ENCODE data around the gene ZNF326.
A peak's percentile ranks its signal among the peaks of the same experiment; 100 is the strongest.
"Not testable (repeated sequence)": the region's sequence is repeated elsewhere in the genome, so short reads cannot be mapped to it uniquely, and the experiment has no call there.

ZNF326 gene

GRCh38 chr1:89972024-89972423 lies 22.9 kb upstream of the ZNF326 start:
- no peak overlapping the region for H3K9ac ChIP-seq (ENCODE audit: low read depth, low read length)
- H3K4me3 ChIP-seq (ENCODE audit: low read length) = no peak overlapping the region
- H3K4me2 ChIP-seq (ENCODE audit: low read length) = no peak overlapping the region
- no peaks in the 10 kb centered on the region for H3K36me3 ChIP-seq (ENCODE audit: insufficient read depth, low read length)
- no peaks in the 10 kb centered on the region for H3K9me3 ChIP-seq (replicated peaks; ENCODE audit: low read length)
- H3K27me3 ChIP-seq (ENCODE audit: control insufficient read depth, insufficient read depth, low read length) = no peaks in the 10 kb centered on the region
- peaks cover 18% of the 10 kb centered on the region for H3K4me1 ChIP-seq (ENCODE audit: control insufficient read depth, insufficient read depth, low read length)

GRCh38 chr1:89973471-89974127 lies 21.3 kb upstream of the ZNF326 start:
- H3K4me1 ChIP-seq (ENCODE audit: control insufficient read depth, insufficient read depth, low read length) = peaks cover 18% of the 10 kb centered on the region
- no peaks in the 10 kb centered on the region for H3K36me3 ChIP-seq (ENCODE audit: insufficient read depth, low read length)
- H3K9ac ChIP-seq (ENCODE audit: low read depth, low read length) = no peak overlapping the region
- no peaks in the 10 kb centered on the region for H3K9me3 ChIP-seq (replicated peaks; ENCODE audit: low read length)
- no peak overlapping the region for H3K4me3 ChIP-seq (ENCODE audit: low read length)
- H3K4me2 ChIP-seq (ENCODE audit: low read length) = no peak overlapping the region
- H3K27me3 ChIP-seq (ENCODE audit: control insufficient read depth, insufficient read depth, low read length) = no peaks in the 10 kb centered on the region

- H3K4me3 ChIP-seq (ENCODE audit: low read length) = no peak overlapping the region
- peak overlapping the region; percentile 52 for H3K9ac ChIP-seq (ENCODE audit: low read depth, low read length)
- H3K9me3 ChIP-seq (replicated peaks; ENCODE audit: low read length) = no peaks in the 10 kb centered on the region
- no peaks in the 10 kb centered on the region for H3K36me3 ChIP-seq (ENCODE audit: insufficient read depth, low read length)
- no peak overlapping the region for H3K4me2 ChIP-seq (ENCODE audit: low read length)
- H3K4me1 ChIP-seq (ENCODE audit: control insufficient read depth, insufficient read depth, low read length) = peaks cover 18% of the 10 kb centered on the region
- H3K27me3 ChIP-seq (ENCODE audit: control insufficient read depth, insufficient read depth, low read length) = no peaks in the 10 kb centered on the region
Observed at GRCh38 chr1:89974256-89974655, 20.7 kb upstream of the ZNF326 start.

GRCh38 chr1:89974696-89975470 lies 20.0 kb upstream of the ZNF326 start:
- Histone ChIP-seq H3K4me3 (ENCODE audit: low read length) (peak overlapping the region; percentile 11), H3K27me3 (ENCODE audit: control insufficient read depth, insufficient read depth, low read length) (no peaks in the 10 kb centered on the region), H3K9ac (ENCODE audit: low read depth, low read length) (peak overlapping the region; percentile 52), H3K36me3 (ENCODE audit: insufficient read depth, low read length) (no peaks in the 10 kb centered on the region), H3K4me1 (ENCODE audit: control insufficient read depth, insufficient read depth, low read length) (peaks cover 18% of the 10 kb centered on the region), H3K4me2 (ENCODE audit: low read length) (peak overlapping the region; percentile 58), H3K9me3 (replicated peaks; ENCODE audit: low read length) (no peaks in the 10 kb centered on the region)

GRCh38 chr1:89975540-89976125 lies 19.3 kb upstream of the ZNF326 start:
- Histone ChIP-seq H3K4me1 (ENCODE audit: control insufficient read depth, insufficient read depth, low read length) (peaks cover 18% of the 10 kb centered on the region), H3K9me3 (replicated peaks; ENCODE audit: low read length) (no peaks in the 10 kb centered on the region), H3K9ac (ENCODE audit: low read depth, low read length) (peak overlapping the region; percentile 27), H3K27me3 (ENCODE audit: control insufficient read depth, insufficient read depth, low read length) (no peaks in the 10 kb centered on the region), H3K36me3 (ENCODE audit: insufficient read depth, low read length) (no peaks in the 10 kb centered on the region), H3K4me2 (ENCODE audit: low read length) (peak overlapping the region; percentile 58), H3K4me3 (ENCODE audit: low read length) (peak overlapping the region; percentile 11)

GRCh38 chr1:89978755-89979154 lies 16.2 kb upstream of the ZNF326 start:
- H3K27me3 ChIP-seq (ENCODE audit: control insufficient read depth, insufficient read depth, low read length) = no peaks in the 10 kb centered on the region
- no peak overlapping the region for H3K9ac ChIP-seq (ENCODE audit: low read depth, low read length)
- no peaks in the 10 kb centered on the region for H3K36me3 ChIP-seq (ENCODE audit: insufficient read depth, low read length)
- peaks cover 18% of the 10 kb centered on the region for H3K4me1 ChIP-seq (ENCODE audit: control insufficient read depth, insufficient read depth, low read length)
- H3K4me2 ChIP-seq (ENCODE audit: low read length) = no peak overlapping the region
- no peaks in the 10 kb centered on the region for H3K9me3 ChIP-seq (replicated peaks; ENCODE audit: low read length)
- no peak overlapping the region for H3K4me3 ChIP-seq (ENCODE audit: low read length)

- Histone ChIP-seq H3K36me3 (ENCODE audit: insufficient read depth, low read length) (no peaks in the 10 kb centered on the region), H3K9me3 (replicated peaks; ENCODE audit: low read length) (no peaks in the 10 kb centered on the region), H3K9ac (ENCODE audit: low read depth, low read length) (no peak overlapping the region), H3K4me1 (ENCODE audit: control insufficient read depth, insufficient read depth, low read length) (peaks cover 4% of the 10 kb centered on the region), H3K4me3 (ENCODE audit: low read length) (no peak overlapping the region), H3K4me2 (ENCODE audit: low read length) (no peak overlapping the region), H3K27me3 (ENCODE audit: control insufficient read depth, insufficient read depth, low read length) (no peaks in the 10 kb centered on the region)
Observed at GRCh38 chr1:89980605-89981004, 14.3 kb upstream of the ZNF326 start.

GRCh38 chr1:89982846-89983245 lies 12.1 kb upstream of the ZNF326 start:
- H3K27me3 ChIP-seq (ENCODE audit: control insufficient read depth, insufficient read depth, low read length); H3K4me1 ChIP-seq (ENCODE audit: control insufficient read depth, insufficient read depth, low read length); H3K4me2 ChIP-seq (ENCODE audit: low read length); H3K4me3 ChIP-seq (ENCODE audit: low read length); H3K36me3 ChIP-seq (ENCODE audit: insufficient read depth, low read length); H3K9me3 ChIP-seq (replicated peaks; ENCODE audit: low read length); H3K9ac ChIP-seq (ENCODE audit: low read depth, low read length): not testable (repeated sequence)

GRCh38 chr1:89984564-89985116 lies 10.3 kb upstream of the ZNF326 start:
- not testable (repeated sequence) for H3K4me1 ChIP-seq (ENCODE audit: control insufficient read depth, insufficient read depth, low read length); H3K9me3 ChIP-seq (replicated peaks; ENCODE audit: low read length); H3K4me2 ChIP-seq (ENCODE audit: low read length); H3K36me3 ChIP-seq (ENCODE audit: insufficient read depth, low read length); H3K4me3 ChIP-seq (ENCODE audit: low read length); H3K9ac ChIP-seq (ENCODE audit: low read depth, low read length); H3K27me3 ChIP-seq (ENCODE audit: control insufficient read depth, insufficient read depth, low read length)

GRCh38 chr1:89986020-89986419 lies 8.9 kb upstream of the ZNF326 start:
- no peak overlapping the region for H3K4me3 ChIP-seq (ENCODE audit: low read length)
- no peaks in the 10 kb centered on the region for H3K36me3 ChIP-seq (ENCODE audit: insufficient read depth, low read length)
- H3K4me2 ChIP-seq (ENCODE audit: low read length) = no peak overlapping the region
- no peaks in the 10 kb centered on the region for H3K4me1 ChIP-seq (ENCODE audit: control insufficient read depth, insufficient read depth, low read length)
- no peak overlapping the region for H3K9ac ChIP-seq (ENCODE audit: low read depth, low read length)
- H3K27me3 ChIP-seq (ENCODE audit: control insufficient read depth, insufficient read depth, low read length) = peaks cover 2% of the 10 kb centered on the region
- H3K9me3 ChIP-seq (replicated peaks; ENCODE audit: low read length) = no peaks in the 10 kb centered on the region

- Histone ChIP-seq H3K36me3 (ENCODE audit: insufficient read depth, low read length) (no peaks in the 10 kb centered on the region), H3K9me3 (replicated peaks; ENCODE audit: low read length) (no peaks in the 10 kb centered on the region), H3K4me2 (ENCODE audit: low read length) (no peak overlapping the region), H3K9ac (ENCODE audit: low read depth, low read length) (no peak overlapping the region), H3K27me3 (ENCODE audit: control insufficient read depth, insufficient read depth, low read length) (peaks cover 9% of the 10 kb centered on the region), H3K4me1 (ENCODE audit: control insufficient read depth, insufficient read depth, low read length) (no peaks in the 10 kb centered on the region), H3K4me3 (ENCODE audit: low read length) (no peak overlapping the region)
Observed at GRCh38 chr1:89987159-89987819, 7.6 kb upstream of the ZNF326 start.
